ENCODE data around the gene HK1. TPM values are rescaled to one million over a fixed set of nuclear protein-coding genes. Genes with fewer than 3 reads are reported as not detected.

HK1 gene
- total RNA-seq, 1 donor from 2014 or later, result 95.0 TPM

GRCh38 chr10:69272624-69273023 lies 5.7 kb upstream of the HK1 start:
- no peak overlapping the region for H3K4me3 Mint-ChIP-seq (ENCODE audit: unreplicated experiment)
- H3K4me3 ChIP-seq (ENCODE audit: insufficient read depth, low read depth, low read length), result no peak overlapping the region
- no peaks in the 10 kb centered on the region for H3K36me3 ChIP-seq (ENCODE audit: insufficient read depth, low read length)
- H4K20me1 ChIP-seq (ENCODE audit: insufficient read depth, low read length), result no peaks in the 10 kb centered on the region
- H3K9me3 Mint-ChIP-seq (ENCODE audit: unreplicated experiment), result no peaks in the 10 kb centered on the region
- no peaks in the 10 kb centered on the region for H3K79me2 ChIP-seq (ENCODE audit: insufficient read depth, low read length)
- no peak for TF ChIP-seq CTCF (IDR thresholded peaks at IDR 0.05; ENCODE audit: insufficient read depth, low read depth, low read length)
- no peak for TF ChIP-seq EZH2 (IDR thresholded peaks at IDR 0.05; ENCODE audit: insufficient read depth, low read length)
- no peak overlapping the region for H3K27ac ChIP-seq (ENCODE audit: low read depth, low read length)
- H3K27ac Mint-ChIP-seq (ENCODE audit: unreplicated experiment), result no peak overlapping the region
- FAIRE-seq (no peak), DNase-seq (ENCODE audit: low read depth) (no peak)
- H3K9ac ChIP-seq (ENCODE audit: low read length), result no peak overlapping the region
- peaks cover 3% of the 10 kb centered on the region for H3K27me3 ChIP-seq (ENCODE audit: insufficient read depth, low read length)
- no peaks in the 10 kb centered on the region for H3K4me1 ChIP-seq (ENCODE audit: insufficient read depth, low read length)
- no peak overlapping the region for H2AFZ ChIP-seq (ENCODE audit: low read depth, low read length)
- H3K4me2 ChIP-seq (ENCODE audit: low read length), result no peak overlapping the region
- H3K4me1 Mint-ChIP-seq (ENCODE audit: low read depth, unreplicated experiment), result peaks cover 12% of the 10 kb centered on the region
- no peaks in the 10 kb centered on the region for H3K36me3 Mint-ChIP-seq (ENCODE audit: low read depth, unreplicated experiment)
- H3K9me3 ChIP-seq (ENCODE audit: insufficient read depth, low read depth, low read length), result no peaks in the 10 kb centered on the region
- H3K27me3 Mint-ChIP-seq (ENCODE audit: low read depth, unreplicated experiment), result peaks cover 3% of the 10 kb centered on the region

- Histone ChIP-seq H3K4me1 (ENCODE audit: insufficient read depth, low read length) (no peaks in the 10 kb centered on the region), H3K4me3 (ENCODE audit: insufficient read depth, low read depth, low read length) (no peak overlapping the region), H3K4me2 (ENCODE audit: low read length) (no peak overlapping the region), H2AFZ (ENCODE audit: low read depth, low read length) (no peak overlapping the region), H3K36me3 (ENCODE audit: insufficient read depth, low read length) (no peaks in the 10 kb centered on the region), H4K20me1 (ENCODE audit: insufficient read depth, low read length) (no peaks in the 10 kb centered on the region), H3K27me3 (ENCODE audit: insufficient read depth, low read length) (no peaks in the 10 kb centered on the region), H3K27ac (ENCODE audit: low read depth, low read length) (no peak overlapping the region), H3K79me2 (ENCODE audit: insufficient read depth, low read length) (no peaks in the 10 kb centered on the region), H3K9ac (ENCODE audit: low read length) (no peak overlapping the region), H3K9me3 (ENCODE audit: insufficient read depth, low read depth, low read length) (no peaks in the 10 kb centered on the region)
- Mint-ChIP-seq H3K27ac (ENCODE audit: unreplicated experiment) (no peak overlapping the region), H3K27me3 (ENCODE audit: low read depth, unreplicated experiment) (no peaks in the 10 kb centered on the region), H3K4me1 (ENCODE audit: low read depth, unreplicated experiment) (peaks cover 20% of the 10 kb centered on the region), H3K9me3 (ENCODE audit: unreplicated experiment) (peaks cover 3% of the 10 kb centered on the region), H3K36me3 (ENCODE audit: low read depth, unreplicated experiment) (no peaks in the 10 kb centered on the region), H3K4me3 (ENCODE audit: unreplicated experiment) (no peak overlapping the region)
- FAIRE-seq (no peak), DNase-seq (ENCODE audit: low read depth) (no peak)
- TF ChIP-seq CTCF (IDR thresholded peaks at IDR 0.05; ENCODE audit: insufficient read depth, low read depth, low read length) (no peak), EZH2 (IDR thresholded peaks at IDR 0.05; ENCODE audit: insufficient read depth, low read length) (no peak)
Observed at GRCh38 chr10:69275444-69275843, 2.9 kb upstream of the HK1 start.

- H3K27ac ChIP-seq (ENCODE audit: low read depth, low read length), result no peak overlapping the region
- H3K9ac ChIP-seq (ENCODE audit: low read length), result no peak overlapping the region
- H3K9me3 ChIP-seq (ENCODE audit: insufficient read depth, low read depth, low read length), result no peaks in the 10 kb centered on the region
- no peak overlapping the region for H3K4me3 Mint-ChIP-seq (ENCODE audit: unreplicated experiment)
- H3K36me3 ChIP-seq (ENCODE audit: insufficient read depth, low read length), result no peaks in the 10 kb centered on the region
- H3K27me3 ChIP-seq (ENCODE audit: insufficient read depth, low read length), result no peaks in the 10 kb centered on the region
- FAIRE-seq (no peak), DNase-seq (ENCODE audit: low read depth) (no peak)
- peaks cover 20% of the 10 kb centered on the region for H3K4me1 Mint-ChIP-seq (ENCODE audit: low read depth, unreplicated experiment)
- peaks cover 8% of the 10 kb centered on the region for H3K9me3 Mint-ChIP-seq (ENCODE audit: unreplicated experiment)
- H3K4me1 ChIP-seq (ENCODE audit: insufficient read depth, low read length), result no peaks in the 10 kb centered on the region
- H2AFZ ChIP-seq (ENCODE audit: low read depth, low read length), result no peak overlapping the region
- H3K79me2 ChIP-seq (ENCODE audit: insufficient read depth, low read length), result no peaks in the 10 kb centered on the region
- H3K27me3 Mint-ChIP-seq (ENCODE audit: low read depth, unreplicated experiment), result no peaks in the 10 kb centered on the region
- H3K27ac Mint-ChIP-seq (ENCODE audit: unreplicated experiment), result no peak overlapping the region
- H4K20me1 ChIP-seq (ENCODE audit: insufficient read depth, low read length), result no peaks in the 10 kb centered on the region
- no peak overlapping the region for H3K4me2 ChIP-seq (ENCODE audit: low read length)
- no peak overlapping the region for H3K4me3 ChIP-seq (ENCODE audit: insufficient read depth, low read depth, low read length)
- no peak for TF ChIP-seq EZH2 (IDR thresholded peaks at IDR 0.05; ENCODE audit: insufficient read depth, low read length)
- no peak for TF ChIP-seq CTCF (IDR thresholded peaks at IDR 0.05; ENCODE audit: insufficient read depth, low read depth, low read length)
- H3K36me3 Mint-ChIP-seq (ENCODE audit: low read depth, unreplicated experiment), result no peaks in the 10 kb centered on the region
Observed at GRCh38 chr10:69276503-69276902, 1.8 kb upstream of the HK1 start.

Data from astrocyte (in vitro differentiated cells and primary cell).